Measurements from ENCODE around the gene LAMA3.

LAMA3 gene

GRCh38 chr18:23743733-23744333 is 54.6 kb downstream of the LAMA3 start:
- H2AFZ ChIP-seq (ENCODE audit: low read length): no peak overlapping the region
- H4K20me1 ChIP-seq (ENCODE audit: insufficient read depth, low read length, poor library complexity, severe bottlenecking): no peaks in the 10 kb centered on the region
- H3F3A ChIP-seq (ENCODE audit: low read depth): no peaks in the 10 kb centered on the region
- no peak overlapping the region for H3K4me3 ChIP-seq (ENCODE audit: low read length, poor library complexity, severe bottlenecking)
- no peak overlapping the region for H3K4me2 ChIP-seq (ENCODE audit: low read depth, low read length, poor library complexity, severe bottlenecking)
- no peaks in the 10 kb centered on the region for H3K79me2 ChIP-seq (ENCODE audit: insufficient read depth, low read length)
- H3K27me3 ChIP-seq (ENCODE audit: insufficient read depth, low read length, poor library complexity, severe bottlenecking): no peaks in the 10 kb centered on the region
- no peaks in the 10 kb centered on the region for H3K9me2 ChIP-seq (replicated peaks; ENCODE audit: low read depth, low read length)
- no peak for TF ChIP-seq CTCF (conservative IDR thresholded peaks at IDR 0.05; ENCODE audit: low read length)
- no peak for TF ChIP-seq EZH2phosphoT487 (IDR thresholded peaks at IDR 0.05; ENCODE audit: borderline replicate concordance)
- no peaks in the 10 kb centered on the region for H3K4me1 ChIP-seq (ENCODE audit: insufficient read depth, low read length, poor library complexity, severe bottlenecking)
- no peak overlapping the region for H3K9ac ChIP-seq (ENCODE audit: low read depth, low read length, poor library complexity, severe bottlenecking)
- no peaks in the 10 kb centered on the region for H3K36me3 ChIP-seq (ENCODE audit: insufficient read depth, low read length)
- no peaks in the 10 kb centered on the region for H3K9me3 ChIP-seq (ENCODE audit: insufficient read depth, low read depth, low read length)

GRCh38 chr18:23745366-23745765 is 56.1 kb downstream of the LAMA3 start:
- H3K4me1 ChIP-seq (ENCODE audit: insufficient read depth, low read length, poor library complexity, severe bottlenecking): no peaks in the 10 kb centered on the region
- no peak overlapping the region for H3K4me2 ChIP-seq (ENCODE audit: low read depth, low read length, poor library complexity, severe bottlenecking)
- no peak overlapping the region for H3K4me3 ChIP-seq (ENCODE audit: low read length, poor library complexity, severe bottlenecking)
- H3K79me2 ChIP-seq (ENCODE audit: insufficient read depth, low read length): no peaks in the 10 kb centered on the region
- H3K36me3 ChIP-seq (ENCODE audit: insufficient read depth, low read length): no peaks in the 10 kb centered on the region
- no peaks in the 10 kb centered on the region for H3K9me3 ChIP-seq (ENCODE audit: insufficient read depth, low read depth, low read length)
- no peak for TF ChIP-seq EZH2phosphoT487 (IDR thresholded peaks at IDR 0.05; ENCODE audit: borderline replicate concordance)
- no peak for TF ChIP-seq CTCF (conservative IDR thresholded peaks at IDR 0.05; ENCODE audit: low read length)
- no peaks in the 10 kb centered on the region for H3K27me3 ChIP-seq (ENCODE audit: insufficient read depth, low read length, poor library complexity, severe bottlenecking)
- no peak overlapping the region for H3K9ac ChIP-seq (ENCODE audit: low read depth, low read length, poor library complexity, severe bottlenecking)
- H4K20me1 ChIP-seq (ENCODE audit: insufficient read depth, low read length, poor library complexity, severe bottlenecking): no peaks in the 10 kb centered on the region
- H2AFZ ChIP-seq (ENCODE audit: low read length): no peak overlapping the region
- no peaks in the 10 kb centered on the region for H3K9me2 ChIP-seq (replicated peaks; ENCODE audit: low read depth, low read length)
- H3F3A ChIP-seq (ENCODE audit: low read depth): no peaks in the 10 kb centered on the region

GRCh38 chr18:23746851-23747250 is 57.6 kb downstream of the LAMA3 start:
- Histone ChIP-seq H3K27me3 (ENCODE audit: insufficient read depth, low read length, poor library complexity, severe bottlenecking) (no peaks in the 10 kb centered on the region), H3K79me2 (ENCODE audit: insufficient read depth, low read length) (no peaks in the 10 kb centered on the region), H3K4me1 (ENCODE audit: insufficient read depth, low read length, poor library complexity, severe bottlenecking) (no peaks in the 10 kb centered on the region), H4K20me1 (ENCODE audit: insufficient read depth, low read length, poor library complexity, severe bottlenecking) (no peaks in the 10 kb centered on the region), H3K9me3 (ENCODE audit: insufficient read depth, low read depth, low read length) (no peaks in the 10 kb centered on the region), H3K36me3 (ENCODE audit: insufficient read depth, low read length) (no peaks in the 10 kb centered on the region), H2AFZ (ENCODE audit: low read length) (no peak overlapping the region), H3F3A (ENCODE audit: low read depth) (no peaks in the 10 kb centered on the region), H3K4me2 (ENCODE audit: low read depth, low read length, poor library complexity, severe bottlenecking) (no peak overlapping the region), H3K9ac (ENCODE audit: low read depth, low read length, poor library complexity, severe bottlenecking) (no peak overlapping the region), H3K4me3 (ENCODE audit: low read length, poor library complexity, severe bottlenecking) (no peak overlapping the region), H3K9me2 (replicated peaks; ENCODE audit: low read depth, low read length) (no peaks in the 10 kb centered on the region)
- TF ChIP-seq EZH2phosphoT487 (IDR thresholded peaks at IDR 0.05; ENCODE audit: borderline replicate concordance) (no peak), CTCF (conservative IDR thresholded peaks at IDR 0.05; ENCODE audit: low read length) (no peak)

All from Loucy (cell line).